HEK293 (cell line): ENCODE results near the gene C12orf54.

Source experiments
- CTCF ChIA-PET: fragments of 350-600 bp; formaldehyde crosslinking; extraction: SDS; loops from one replicate; lab custom pipeline; 2021; ENCODE audit warnings: antibody characterized with exemption; lab: Yijun Ruan, JAX
- POLR2A ChIA-PET: fragments of 300-600 bp; formaldehyde crosslinking; extraction: SDS; loops from one replicate; lab custom pipeline; 2020; ENCODE audit warnings: antibody characterized with exemption, inconsistent platforms; lab: Yijun Ruan, JAX
- H3K27ac ChIP-seq: fragments of 200-500 bp; sonication (Bioruptor generic); 2 replicates; pipeline ENCODE4 v1.5.1; 2014; ENCODE audit warnings: low read depth, low read length, control low read depth, inconsistent platforms; ENCODE audit errors: extremely low read depth
- H3K36me3 ChIP-seq, 2 experiments: fragments of 200-500 bp in 1 of 2; sonication (Bioruptor generic) in 1 of 2; 1 replicate in 1 of 2; 2 replicates in 1 of 2; pipeline ENCODE4 v1.5.1; 2014 to 2017; ENCODE audit warnings: inconsistent platforms in 2 of 2, low read length in 2 of 2; ENCODE audit not compliant: control insufficient read depth in 2 of 2, insufficient read depth in 1 of 2
- H3K4me1 ChIP-seq: fragments of 200-500 bp; sonication (Bioruptor generic); 2 replicates; pipeline ENCODE4 v1.5.1; 2014; ENCODE audit warnings: mild to moderate bottlenecking, low read length, inconsistent platforms; ENCODE audit not compliant: control insufficient read depth, insufficient read depth
- H3K4me3 ChIP-seq: 2 replicates; pipeline ENCODE4 v1.5.1; 2011; ENCODE audit warnings: low read depth, mild to moderate bottlenecking, control low read depth, low read length, moderate library complexity
- H3K9me3 ChIP-seq: fragments of 200-500 bp; sonication (Bioruptor generic); 2 replicates; pipeline ENCODE4 v1.5.1; 2014; ENCODE audit warnings: low read depth, low read length, inconsistent platforms; ENCODE audit not compliant: control insufficient read depth, insufficient read depth
- HOXA7 ChIP-seq: sonication (generic); formaldehyde crosslinking; IDR thresholded peaks from 2 replicates; pipeline ENCODE4 v1.8.1; 2022; ENCODE audit warnings: missing genetic modification reagents, borderline replicate concordance
- IKZF3 ChIP-seq: fragments of 450-650 bp; IDR thresholded peaks from 2 replicates; pipeline ENCODE4 v1.5.0; 2018; ENCODE audit warnings: missing biosample characterization, mild to moderate bottlenecking, missing genetic modification characterization, moderate library complexity
- MZF1 ChIP-seq: fragments of 450-650 bp; formaldehyde crosslinking; IDR thresholded peaks from 2 replicates; pipeline ENCODE4 v1.5.1; 2017; ENCODE audit warnings: missing biosample characterization, missing genetic modification characterization, borderline replicate concordance
- REPIN1 ChIP-seq: fragments of 450-650 bp; formaldehyde crosslinking; IDR thresholded peaks from 2 replicates; pipeline ENCODE4 v1.5.1; 2017; ENCODE audit warnings: missing biosample characterization, missing genetic modification characterization, low read depth
- SETDB1 ChIP-seq: IDR thresholded peaks from one replicate; pipeline ENCODE4 v1.6.1; 2017; ENCODE audit warnings: mild to moderate bottlenecking, low read length, moderate library complexity, mixed read lengths; ENCODE audit not compliant: insufficient read length
- SP7 ChIP-seq: fragments of 450-650 bp; formaldehyde crosslinking; IDR thresholded peaks from 2 replicates; pipeline ENCODE4 v1.5.1; 2016; ENCODE audit warnings: missing biosample characterization, missing genetic modification characterization
- ZNF140 ChIP-seq: fragments of 450-650 bp; formaldehyde crosslinking; IDR thresholded peaks from 2 replicates; pipeline ENCODE4 v1.5.1; 2016; ENCODE audit warnings: missing biosample characterization, missing genetic modification characterization
- ZNF146 ChIP-seq: fragments of 450-650 bp; formaldehyde crosslinking; IDR thresholded peaks from 2 replicates; pipeline ENCODE4 v1.5.1; 2016; ENCODE audit warnings: missing biosample characterization, missing genetic modification characterization
- ZNF169 ChIP-seq: fragments of 450-650 bp; formaldehyde crosslinking; IDR thresholded peaks from 2 replicates; pipeline ENCODE4 v1.5.1; 2016; ENCODE audit warnings: missing biosample characterization, missing genetic modification characterization
- ZNF214 ChIP-seq: fragments of 450-650 bp; formaldehyde crosslinking; IDR thresholded peaks from 2 replicates; pipeline ENCODE4 v1.5.1; 2017; ENCODE audit warnings: missing biosample characterization, mild to moderate bottlenecking, missing genetic modification characterization, borderline replicate concordance
- ZNF223 ChIP-seq: fragments of 450-650 bp; formaldehyde crosslinking; IDR thresholded peaks from 2 replicates; pipeline ENCODE4 v1.5.1; 2016; ENCODE audit warnings: missing biosample characterization, missing genetic modification characterization
- ZNF354C ChIP-seq: fragments of 450-650 bp; formaldehyde crosslinking; IDR thresholded peaks from 2 replicates; pipeline ENCODE4 v1.5.1; 2016; ENCODE audit warnings: missing biosample characterization, missing genetic modification characterization, low read depth, borderline replicate concordance
- ZNF558 ChIP-seq: fragments of 450-650 bp; formaldehyde crosslinking; IDR thresholded peaks from 2 replicates; pipeline ENCODE4 v1.5.1; 2016; ENCODE audit warnings: missing biosample characterization, missing genetic modification characterization
- ZNF560 ChIP-seq: fragments of 450-650 bp; formaldehyde crosslinking; IDR thresholded peaks from 2 replicates; pipeline ENCODE4 v1.5.1; 2017; ENCODE audit warnings: missing biosample characterization, missing genetic modification characterization, borderline replicate concordance
- ZNF600 ChIP-seq: fragments of 450-650 bp; formaldehyde crosslinking; IDR thresholded peaks from 2 replicates; pipeline ENCODE4 v1.5.1; 2016; ENCODE audit warnings: missing biosample characterization, missing genetic modification characterization
- ZNF610 ChIP-seq: fragments of 450-650 bp; formaldehyde crosslinking; IDR thresholded peaks from 2 replicates; pipeline ENCODE4 v1.5.1; 2016; ENCODE audit warnings: missing biosample characterization, missing genetic modification characterization, borderline replicate concordance
- TF ChIP-seq, protein P1 (sequence below): fragments of 450-650 bp; formaldehyde crosslinking; IDR thresholded peaks from 2 replicates; pipeline ENCODE4 v1.5.1; 2016; ENCODE audit warnings: missing biosample characterization, missing genetic modification characterization
- TF ChIP-seq, protein P2 (sequence below): fragments of 450-650 bp; formaldehyde crosslinking; IDR thresholded peaks from 2 replicates; pipeline ENCODE4 v1.5.1; 2016; ENCODE audit warnings: missing biosample characterization, missing genetic modification characterization, borderline replicate concordance
- TF ChIP-seq, protein P3 (sequence below): fragments of 450-650 bp; formaldehyde crosslinking; IDR thresholded peaks from 2 replicates; pipeline ENCODE4 v1.5.1; 2016; ENCODE audit warnings: missing biosample characterization, missing genetic modification characterization
- TF ChIP-seq, protein P4 (sequence below): fragments of 450-650 bp; formaldehyde crosslinking; conservative IDR thresholded peaks from 2 replicates; pipeline ENCODE4 v1.5.1; 2016; ENCODE audit warnings: low read depth, missing biosample characterization, missing genetic modification characterization

C12orf54 gene

DNA sequence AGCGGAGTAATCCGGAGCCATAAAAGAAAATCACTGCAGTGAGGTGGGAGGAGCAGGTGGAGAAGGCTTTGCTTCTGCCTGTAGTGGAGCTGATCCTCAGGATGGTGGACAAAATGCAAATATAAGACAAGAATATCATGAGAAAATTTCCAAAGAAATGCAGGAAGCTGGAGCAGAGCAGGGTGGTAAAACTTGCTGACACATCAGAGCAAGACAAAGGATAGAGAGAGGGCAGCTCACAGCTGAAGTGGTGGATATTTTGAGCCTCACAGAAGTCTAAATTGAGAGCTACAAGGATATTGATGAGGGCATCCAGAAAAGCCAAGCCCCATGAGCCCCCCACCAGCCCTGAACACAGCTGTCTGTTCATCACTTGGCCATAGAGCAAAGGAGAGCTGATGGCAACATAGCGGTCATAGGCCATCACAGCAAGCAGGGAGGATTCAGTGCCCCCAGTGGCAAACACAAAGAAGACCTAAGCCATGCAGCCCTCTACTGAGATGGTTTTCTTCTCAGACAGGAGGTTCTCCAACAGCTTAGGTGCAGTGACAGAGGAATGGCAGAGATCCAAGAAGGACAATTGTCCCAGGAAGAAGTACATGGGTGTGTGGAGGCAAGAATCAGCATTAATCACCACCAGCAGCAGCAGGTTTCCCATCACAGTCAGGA is 40.0 kb upstream of the C12orf54 start:
- Histone ChIP-seq H3K36me3 (no peaks in the 10 kb centered on the region), H3K9me3 (no peaks in the 10 kb centered on the region), H3K4me1 (no peaks in the 10 kb centered on the region), H3K27ac (no peak overlapping the region), H3K4me3 (no peak overlapping the region)
- TF ChIP-seq ZNF610 (tag by site-specific recombination) (no peak), ZNF169 (tag by site-specific recombination) (no peak), ZNF558 (tag by site-specific recombination) (no peak)
- TF ChIP-seq, protein P1, sequence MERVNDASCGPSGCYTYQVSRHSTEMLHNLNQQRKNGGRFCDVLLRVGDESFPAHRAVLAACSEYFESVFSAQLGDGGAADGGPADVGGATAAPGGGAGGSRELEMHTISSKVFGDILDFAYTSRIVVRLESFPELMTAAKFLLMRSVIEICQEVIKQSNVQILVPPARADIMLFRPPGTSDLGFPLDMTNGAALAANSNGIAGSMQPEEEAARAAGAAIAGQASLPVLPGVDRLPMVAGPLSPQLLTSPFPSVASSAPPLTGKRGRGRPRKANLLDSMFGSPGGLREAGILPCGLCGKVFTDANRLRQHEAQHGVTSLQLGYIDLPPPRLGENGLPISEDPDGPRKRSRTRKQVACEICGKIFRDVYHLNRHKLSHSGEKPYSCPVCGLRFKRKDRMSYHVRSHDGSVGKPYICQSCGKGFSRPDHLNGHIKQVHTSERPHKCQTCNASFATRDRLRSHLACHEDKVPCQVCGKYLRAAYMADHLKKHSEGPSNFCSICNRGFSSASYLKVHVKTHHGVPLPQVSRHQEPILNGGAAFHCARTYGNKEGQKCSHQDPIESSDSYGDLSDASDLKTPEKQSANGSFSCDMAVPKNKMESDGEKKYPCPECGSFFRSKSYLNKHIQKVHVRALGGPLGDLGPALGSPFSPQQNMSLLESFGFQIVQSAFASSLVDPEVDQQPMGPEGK (tag by site-specific recombination) = no peak
- TF ChIP-seq, protein P2, sequence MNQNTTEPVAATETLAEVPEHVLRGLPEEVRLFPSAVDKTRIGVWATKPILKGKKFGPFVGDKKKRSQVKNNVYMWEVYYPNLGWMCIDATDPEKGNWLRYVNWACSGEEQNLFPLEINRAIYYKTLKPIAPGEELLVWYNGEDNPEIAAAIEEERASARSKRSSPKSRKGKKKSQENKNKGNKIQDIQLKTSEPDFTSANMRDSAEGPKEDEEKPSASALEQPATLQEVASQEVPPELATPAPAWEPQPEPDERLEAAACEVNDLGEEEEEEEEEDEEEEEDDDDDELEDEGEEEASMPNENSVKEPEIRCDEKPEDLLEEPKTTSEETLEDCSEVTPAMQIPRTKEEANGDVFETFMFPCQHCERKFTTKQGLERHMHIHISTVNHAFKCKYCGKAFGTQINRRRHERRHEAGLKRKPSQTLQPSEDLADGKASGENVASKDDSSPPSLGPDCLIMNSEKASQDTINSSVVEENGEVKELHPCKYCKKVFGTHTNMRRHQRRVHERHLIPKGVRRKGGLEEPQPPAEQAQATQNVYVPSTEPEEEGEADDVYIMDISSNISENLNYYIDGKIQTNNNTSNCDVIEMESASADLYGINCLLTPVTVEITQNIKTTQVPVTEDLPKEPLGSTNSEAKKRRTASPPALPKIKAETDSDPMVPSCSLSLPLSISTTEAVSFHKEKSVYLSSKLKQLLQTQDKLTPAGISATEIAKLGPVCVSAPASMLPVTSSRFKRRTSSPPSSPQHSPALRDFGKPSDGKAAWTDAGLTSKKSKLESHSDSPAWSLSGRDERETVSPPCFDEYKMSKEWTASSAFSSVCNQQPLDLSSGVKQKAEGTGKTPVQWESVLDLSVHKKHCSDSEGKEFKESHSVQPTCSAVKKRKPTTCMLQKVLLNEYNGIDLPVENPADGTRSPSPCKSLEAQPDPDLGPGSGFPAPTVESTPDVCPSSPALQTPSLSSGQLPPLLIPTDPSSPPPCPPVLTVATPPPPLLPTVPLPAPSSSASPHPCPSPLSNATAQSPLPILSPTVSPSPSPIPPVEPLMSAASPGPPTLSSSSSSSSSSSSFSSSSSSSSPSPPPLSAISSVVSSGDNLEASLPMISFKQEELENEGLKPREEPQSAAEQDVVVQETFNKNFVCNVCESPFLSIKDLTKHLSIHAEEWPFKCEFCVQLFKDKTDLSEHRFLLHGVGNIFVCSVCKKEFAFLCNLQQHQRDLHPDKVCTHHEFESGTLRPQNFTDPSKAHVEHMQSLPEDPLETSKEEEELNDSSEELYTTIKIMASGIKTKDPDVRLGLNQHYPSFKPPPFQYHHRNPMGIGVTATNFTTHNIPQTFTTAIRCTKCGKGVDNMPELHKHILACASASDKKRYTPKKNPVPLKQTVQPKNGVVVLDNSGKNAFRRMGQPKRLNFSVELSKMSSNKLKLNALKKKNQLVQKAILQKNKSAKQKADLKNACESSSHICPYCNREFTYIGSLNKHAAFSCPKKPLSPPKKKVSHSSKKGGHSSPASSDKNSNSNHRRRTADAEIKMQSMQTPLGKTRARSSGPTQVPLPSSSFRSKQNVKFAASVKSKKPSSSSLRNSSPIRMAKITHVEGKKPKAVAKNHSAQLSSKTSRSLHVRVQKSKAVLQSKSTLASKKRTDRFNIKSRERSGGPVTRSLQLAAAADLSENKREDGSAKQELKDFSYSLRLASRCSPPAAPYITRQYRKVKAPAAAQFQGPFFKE = no peak
- ChIA-PET POLR2A (no interaction called here), CTCF (interaction anchor here (0.6 to 1.5 kb wide), 4 partner anchors 30 to 205 kb away, joined by 3 to 4 read pairs (median 3); no protein-coding TSS in a partner anchor)

DNA sequence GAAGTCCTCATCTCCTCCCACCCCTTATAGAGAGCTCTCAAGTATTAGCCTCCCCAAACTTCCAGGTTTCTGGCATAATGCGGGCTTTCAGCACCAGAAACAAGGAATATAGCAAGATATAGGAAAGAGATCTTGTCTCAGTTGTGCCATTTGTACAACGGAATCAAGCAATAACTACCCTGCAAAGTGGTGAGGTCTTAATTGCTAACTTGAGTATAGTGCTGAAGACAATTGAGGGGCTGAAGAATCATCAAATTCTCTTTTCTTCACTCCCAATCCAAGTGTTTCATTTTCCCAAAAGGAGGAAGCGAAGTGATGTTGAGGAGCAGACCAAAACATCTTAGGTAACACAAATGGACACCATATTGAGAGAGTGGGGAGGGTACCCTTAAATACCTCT is 36.8 kb upstream of the C12orf54 start:
- ChIA-PET POLR2A (no interaction called here), CTCF (interaction anchor here (0.6 kb wide), 1 partner anchor 169 kb away, joined by 4 read pairs; no protein-coding TSS in a partner anchor)
- Histone ChIP-seq H3K27ac (no peak overlapping the region), H3K36me3 (no peaks in the 10 kb centered on the region), H3K9me3 (no peaks in the 10 kb centered on the region), H3K4me3 (no peak overlapping the region), H3K4me1 (no peaks in the 10 kb centered on the region)
- no peak for TF ChIP-seq ZNF600
- TF ChIP-seq IKZF3 (tag by site-specific recombination) = no peak
- TF ChIP-seq ZNF223 (tag by site-specific recombination) = no peak
- TF ChIP-seq ZNF146 (tag by site-specific recombination) = no peak
- no peak for TF ChIP-seq ZNF354C (tag by site-specific recombination)
- no peak for TF ChIP-seq REPIN1 (tag by site-specific recombination)
- TF ChIP-seq ZNF169 (tag by site-specific recombination) = no peak
- no peak for TF ChIP-seq ZNF560 (tag by site-specific recombination)
- no peak for TF ChIP-seq SETDB1
- no peak for TF ChIP-seq HOXA7 (CRISPR knock-in tag)
- TF ChIP-seq, protein P3, sequence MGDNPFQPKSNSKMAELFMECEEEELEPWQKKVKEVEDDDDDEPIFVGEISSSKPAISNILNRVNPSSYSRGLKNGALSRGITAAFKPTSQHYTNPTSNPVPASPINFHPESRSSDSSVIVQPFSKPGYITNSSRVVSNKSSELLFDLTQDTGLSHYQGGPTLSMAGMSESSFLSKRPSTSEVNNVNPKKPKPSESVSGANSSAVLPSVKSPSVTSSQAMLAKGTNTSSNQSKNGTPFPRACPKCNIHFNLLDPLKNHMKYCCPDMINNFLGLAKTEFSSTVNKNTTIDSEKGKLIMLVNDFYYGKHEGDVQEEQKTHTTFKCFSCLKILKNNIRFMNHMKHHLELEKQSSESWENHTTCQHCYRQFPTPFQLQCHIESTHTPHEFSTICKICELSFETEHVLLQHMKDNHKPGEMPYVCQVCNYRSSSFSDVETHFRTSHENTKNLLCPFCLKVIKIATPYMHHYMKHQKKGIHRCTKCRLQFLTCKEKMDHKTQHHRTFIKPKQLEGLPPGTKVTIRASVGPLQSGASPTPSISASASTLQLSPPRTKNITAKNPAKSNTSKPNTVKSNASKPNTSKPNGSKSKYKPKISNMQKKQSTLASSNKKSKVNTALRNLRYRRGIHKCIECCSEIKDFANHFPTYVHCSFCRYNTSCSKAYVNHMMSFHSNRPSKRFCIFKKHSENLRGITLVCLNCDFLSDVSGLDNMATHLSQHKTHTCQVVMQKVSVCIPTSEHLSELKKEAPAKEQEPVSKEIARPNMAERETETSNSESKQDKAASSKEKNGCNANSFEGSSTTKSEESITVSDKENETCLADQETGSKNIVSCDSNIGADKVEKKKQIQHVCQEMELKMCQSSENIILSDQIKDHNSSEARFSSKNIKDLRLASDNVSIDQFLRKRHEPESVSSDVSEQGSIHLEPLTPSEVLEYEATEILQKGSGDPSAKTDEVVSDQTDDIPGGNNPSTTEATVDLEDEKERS (tag by site-specific recombination) = no peak
- TF ChIP-seq ZNF140 (tag by site-specific recombination) = no peak
- TF ChIP-seq MZF1 (tag by site-specific recombination) = no peak
- TF ChIP-seq, protein P4, sequence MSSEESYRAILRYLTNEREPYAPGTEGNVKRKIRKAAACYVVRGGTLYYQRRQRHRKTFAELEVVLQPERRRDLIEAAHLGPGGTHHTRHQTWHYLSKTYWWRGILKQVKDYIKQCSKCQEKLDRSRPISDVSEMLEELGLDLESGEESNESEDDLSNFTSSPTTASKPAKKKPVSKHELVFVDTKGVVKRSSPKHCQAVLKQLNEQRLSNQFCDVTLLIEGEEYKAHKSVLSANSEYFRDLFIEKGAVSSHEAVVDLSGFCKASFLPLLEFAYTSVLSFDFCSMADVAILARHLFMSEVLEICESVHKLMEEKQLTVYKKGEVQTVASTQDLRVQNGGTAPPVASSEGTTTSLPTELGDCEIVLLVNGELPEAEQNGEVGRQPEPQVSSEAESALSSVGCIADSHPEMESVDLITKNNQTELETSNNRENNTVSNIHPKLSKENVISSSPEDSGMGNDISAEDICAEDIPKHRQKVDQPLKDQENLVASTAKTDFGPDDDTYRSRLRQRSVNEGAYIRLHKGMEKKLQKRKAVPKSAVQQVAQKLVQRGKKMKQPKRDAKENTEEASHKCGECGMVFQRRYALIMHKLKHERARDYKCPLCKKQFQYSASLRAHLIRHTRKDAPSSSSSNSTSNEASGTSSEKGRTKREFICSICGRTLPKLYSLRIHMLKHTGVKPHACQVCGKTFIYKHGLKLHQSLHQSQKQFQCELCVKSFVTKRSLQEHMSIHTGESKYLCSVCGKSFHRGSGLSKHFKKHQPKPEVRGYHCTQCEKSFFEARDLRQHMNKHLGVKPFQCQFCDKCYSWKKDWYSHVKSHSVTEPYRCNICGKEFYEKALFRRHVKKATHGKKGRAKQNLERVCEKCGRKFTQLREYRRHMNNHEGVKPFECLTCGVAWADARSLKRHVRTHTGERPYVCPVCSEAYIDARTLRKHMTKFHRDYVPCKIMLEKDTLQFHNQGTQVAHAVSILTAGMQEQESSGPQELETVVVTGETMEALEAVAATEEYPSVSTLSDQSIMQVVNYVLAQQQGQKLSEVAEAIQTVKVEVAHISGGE (tag by site-specific recombination) = no peak
- no peak for TF ChIP-seq SP7 (tag by site-specific recombination)
- TF ChIP-seq ZNF214 (tag by site-specific recombination) = no peak
